ENCODE data around the gene MIPOL1. TPM values are rescaled to one million over a fixed set of nuclear protein-coding genes. Genes with fewer than 3 reads are reported as not detected.

Gene MIPOL1
- total and polyA plus RNA-seq, 4 donors: 0.51 to 6.6 (median 1.9) TPM

DNA sequence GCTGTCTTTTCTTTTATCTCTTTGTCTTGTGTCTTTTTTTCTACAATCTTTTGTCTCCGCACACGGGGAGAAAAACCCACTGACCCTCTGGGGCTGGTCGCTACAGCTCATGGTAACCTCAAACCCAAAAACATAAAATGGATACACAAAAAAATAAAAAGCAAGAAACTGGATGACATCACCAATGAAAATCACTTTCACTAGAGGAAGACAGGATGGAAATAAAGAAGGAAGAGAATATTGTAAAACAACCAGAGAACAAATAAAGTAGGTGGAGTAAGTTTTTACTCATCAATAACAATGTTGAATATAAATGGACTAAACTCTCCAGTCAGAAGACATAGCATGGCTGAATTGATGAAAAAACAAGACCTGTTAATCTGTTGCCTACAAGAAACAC, 17.6 kb downstream of the MIPOL1 start:
- no peak for DNase-seq (ENCODE audit: low spot score)
- TF ChIP-seq TAF1 (conservative IDR thresholded peaks at IDR 0.05) (no peak), HNF4G (IDR thresholded peaks at IDR 0.05) (no peak), SP1 (IDR thresholded peaks at IDR 0.05) (no peak), JUND (IDR thresholded peaks at IDR 0.05) (no peak), NR2F2 (IDR thresholded peaks at IDR 0.05) (no peak), RAD21 (IDR thresholded peaks at IDR 0.05) (no peak), FOXA1 (IDR thresholded peaks at IDR 0.05) (no peak), HNF4A (conservative IDR thresholded peaks at IDR 0.05) (no peak), YY1 (IDR thresholded peaks at IDR 0.05) (no peak), EGR1 (IDR thresholded peaks at IDR 0.05; ENCODE audit: low read depth in 2 of 2) (no peak), RXRA (IDR thresholded peaks at IDR 0.05) (no peak), GABPA (IDR thresholded peaks at IDR 0.05 in 1 of 2, conservative IDR thresholded peaks at IDR 0.05 in 1 of 2) (no peak), FOXA2 (IDR thresholded peaks at IDR 0.05) (no peak)
- TF ChIP-seq, protein P1, sequence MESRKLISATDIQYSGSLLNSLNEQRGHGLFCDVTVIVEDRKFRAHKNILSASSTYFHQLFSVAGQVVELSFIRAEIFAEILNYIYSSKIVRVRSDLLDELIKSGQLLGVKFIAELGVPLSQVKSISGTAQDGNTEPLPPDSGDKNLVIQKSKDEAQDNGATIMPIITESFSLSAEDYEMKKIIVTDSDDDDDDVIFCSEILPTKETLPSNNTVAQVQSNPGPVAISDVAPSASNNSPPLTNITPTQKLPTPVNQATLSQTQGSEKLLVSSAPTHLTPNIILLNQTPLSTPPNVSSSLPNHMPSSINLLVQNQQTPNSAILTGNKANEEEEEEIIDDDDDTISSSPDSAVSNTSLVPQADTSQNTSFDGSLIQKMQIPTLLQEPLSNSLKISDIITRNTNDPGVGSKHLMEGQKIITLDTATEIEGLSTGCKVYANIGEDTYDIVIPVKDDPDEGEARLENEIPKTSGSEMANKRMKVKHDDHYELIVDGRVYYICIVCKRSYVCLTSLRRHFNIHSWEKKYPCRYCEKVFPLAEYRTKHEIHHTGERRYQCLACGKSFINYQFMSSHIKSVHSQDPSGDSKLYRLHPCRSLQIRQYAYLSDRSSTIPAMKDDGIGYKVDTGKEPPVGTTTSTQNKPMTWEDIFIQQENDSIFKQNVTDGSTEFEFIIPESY (IDR thresholded peaks at IDR 0.05): no peak
- TF ChIP-seq, protein P2, sequence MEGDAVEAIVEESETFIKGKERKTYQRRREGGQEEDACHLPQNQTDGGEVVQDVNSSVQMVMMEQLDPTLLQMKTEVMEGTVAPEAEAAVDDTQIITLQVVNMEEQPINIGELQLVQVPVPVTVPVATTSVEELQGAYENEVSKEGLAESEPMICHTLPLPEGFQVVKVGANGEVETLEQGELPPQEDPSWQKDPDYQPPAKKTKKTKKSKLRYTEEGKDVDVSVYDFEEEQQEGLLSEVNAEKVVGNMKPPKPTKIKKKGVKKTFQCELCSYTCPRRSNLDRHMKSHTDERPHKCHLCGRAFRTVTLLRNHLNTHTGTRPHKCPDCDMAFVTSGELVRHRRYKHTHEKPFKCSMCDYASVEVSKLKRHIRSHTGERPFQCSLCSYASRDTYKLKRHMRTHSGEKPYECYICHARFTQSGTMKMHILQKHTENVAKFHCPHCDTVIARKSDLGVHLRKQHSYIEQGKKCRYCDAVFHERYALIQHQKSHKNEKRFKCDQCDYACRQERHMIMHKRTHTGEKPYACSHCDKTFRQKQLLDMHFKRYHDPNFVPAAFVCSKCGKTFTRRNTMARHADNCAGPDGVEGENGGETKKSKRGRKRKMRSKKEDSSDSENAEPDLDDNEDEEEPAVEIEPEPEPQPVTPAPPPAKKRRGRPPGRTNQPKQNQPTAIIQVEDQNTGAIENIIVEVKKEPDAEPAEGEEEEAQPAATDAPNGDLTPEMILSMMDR (IDR thresholded peaks at IDR 0.05; ENCODE audit: low read depth, low read length, missing input control): no peak
- TF ChIP-seq, protein P3, sequence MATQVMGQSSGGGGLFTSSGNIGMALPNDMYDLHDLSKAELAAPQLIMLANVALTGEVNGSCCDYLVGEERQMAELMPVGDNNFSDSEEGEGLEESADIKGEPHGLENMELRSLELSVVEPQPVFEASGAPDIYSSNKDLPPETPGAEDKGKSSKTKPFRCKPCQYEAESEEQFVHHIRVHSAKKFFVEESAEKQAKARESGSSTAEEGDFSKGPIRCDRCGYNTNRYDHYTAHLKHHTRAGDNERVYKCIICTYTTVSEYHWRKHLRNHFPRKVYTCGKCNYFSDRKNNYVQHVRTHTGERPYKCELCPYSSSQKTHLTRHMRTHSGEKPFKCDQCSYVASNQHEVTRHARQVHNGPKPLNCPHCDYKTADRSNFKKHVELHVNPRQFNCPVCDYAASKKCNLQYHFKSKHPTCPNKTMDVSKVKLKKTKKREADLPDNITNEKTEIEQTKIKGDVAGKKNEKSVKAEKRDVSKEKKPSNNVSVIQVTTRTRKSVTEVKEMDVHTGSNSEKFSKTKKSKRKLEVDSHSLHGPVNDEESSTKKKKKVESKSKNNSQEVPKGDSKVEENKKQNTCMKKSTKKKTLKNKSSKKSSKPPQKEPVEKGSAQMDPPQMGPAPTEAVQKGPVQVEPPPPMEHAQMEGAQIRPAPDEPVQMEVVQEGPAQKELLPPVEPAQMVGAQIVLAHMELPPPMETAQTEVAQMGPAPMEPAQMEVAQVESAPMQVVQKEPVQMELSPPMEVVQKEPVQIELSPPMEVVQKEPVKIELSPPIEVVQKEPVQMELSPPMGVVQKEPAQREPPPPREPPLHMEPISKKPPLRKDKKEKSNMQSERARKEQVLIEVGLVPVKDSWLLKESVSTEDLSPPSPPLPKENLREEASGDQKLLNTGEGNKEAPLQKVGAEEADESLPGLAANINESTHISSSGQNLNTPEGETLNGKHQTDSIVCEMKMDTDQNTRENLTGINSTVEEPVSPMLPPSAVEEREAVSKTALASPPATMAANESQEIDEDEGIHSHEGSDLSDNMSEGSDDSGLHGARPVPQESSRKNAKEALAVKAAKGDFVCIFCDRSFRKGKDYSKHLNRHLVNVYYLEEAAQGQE (IDR thresholded peaks at IDR 0.05): no peak
- TF ChIP-seq, protein P4, sequence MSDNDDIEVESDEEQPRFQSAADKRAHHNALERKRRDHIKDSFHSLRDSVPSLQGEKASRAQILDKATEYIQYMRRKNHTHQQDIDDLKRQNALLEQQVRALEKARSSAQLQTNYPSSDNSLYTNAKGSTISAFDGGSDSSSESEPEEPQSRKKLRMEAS (IDR thresholded peaks at IDR 0.05): no peak
- TF ChIP-seq, protein P5, sequence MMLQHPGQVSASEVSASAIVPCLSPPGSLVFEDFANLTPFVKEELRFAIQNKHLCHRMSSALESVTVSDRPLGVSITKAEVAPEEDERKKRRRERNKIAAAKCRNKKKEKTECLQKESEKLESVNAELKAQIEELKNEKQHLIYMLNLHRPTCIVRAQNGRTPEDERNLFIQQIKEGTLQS (IDR thresholded peaks at IDR 0.05): no peak
- WGBS: 94% methylated on average over 3 of the region's 3 CpGs
- H3K36me3 ChIP-seq (ENCODE audit: control insufficient read depth in 4 of 4, insufficient read depth in 3 of 4, low read depth in 1 of 4, low read length in 3 of 4): no peaks in the 10 kb centered on the region
- H3K4me1 ChIP-seq (ENCODE audit: control insufficient read depth in 4 of 4, insufficient read depth in 4 of 4, low read length in 3 of 4): peaks cover 0 to 2% (median 0%) of the 10 kb centered on the region in 4 donors
- no peak overlapping the region for H3K27ac ChIP-seq (ENCODE audit: low read depth in 1 of 2, low read length in 2 of 2)
- no peaks in the 10 kb centered on the region for H3K9me3 ChIP-seq (ENCODE audit: control insufficient read depth in 4 of 4, low read length in 3 of 4)
- H3K9ac ChIP-seq (ENCODE audit: low read depth in 1 of 2, low read length in 2 of 2): no peak overlapping the region
- no peaks in the 10 kb centered on the region for H3K27me3 ChIP-seq (ENCODE audit: control insufficient read depth in 4 of 4, insufficient read depth in 4 of 4, low read length in 3 of 4)
- H3K4me3 ChIP-seq (ENCODE audit: low read depth in 1 of 3, low read length in 3 of 3): no peak overlapping the region
